CD14-positive monocyte (primary cell): ENCODE results near the gene KIF24. TPM values are rescaled to one million over a fixed set of nuclear protein-coding genes. Genes with fewer than 3 reads are reported as not detected.

Experiments
- DNase-seq, 3 donors: peaks; one replicate each; pipeline ENCODE4 v3.0.0-alpha.2; 2011 to 2022
- H2AFZ ChIP-seq: 2 replicates; pipeline ENCODE4 v1.6.0; 2012; ENCODE audit warnings: mild to moderate bottlenecking, low read depth, low read length, inconsistent platforms; ENCODE audit not compliant: insufficient read depth, poor library complexity, severe bottlenecking
- H3K27ac ChIP-seq, 2 donors: 1 replicate in 1 of 2; 2 replicates in 1 of 2; pipeline ENCODE4 v1.5.1; 2012 to 2013; ENCODE audit warnings: low read length in 2 of 2, control low read depth in 1 of 2, inconsistent platforms in 1 of 2, low read depth in 1 of 2, mild to moderate bottlenecking in 1 of 2
- H3K27me3 ChIP-seq, 2 donors: one replicate each; pipeline versions ENCODE4 v1.6.0 to v1.6.1; 2011 to 2013; ENCODE audit warnings: low read length in 2 of 2; ENCODE audit not compliant: control insufficient read depth in 2 of 2, insufficient read depth in 2 of 2
- H3K36me3 ChIP-seq, 2 donors: replicated peaks in 1 of 2; 1 replicate in 1 of 2; 2 replicates in 1 of 2; pipeline versions ENCODE4 v1.5.1 to v1.6.1; 2012 to 2013; ENCODE audit warnings: low read length in 2 of 2, control low read depth in 1 of 2, inconsistent platforms in 1 of 2, mild to moderate bottlenecking in 1 of 2; ENCODE audit not compliant: insufficient read depth in 2 of 2, control insufficient read depth in 1 of 2
- H3K4me1 ChIP-seq, 2 donors: 1 replicate in 1 of 2; 2 replicates in 1 of 2; pipeline versions ENCODE4 v1.5.1 to v1.6.1; 2012 to 2013; ENCODE audit warnings: low read length in 2 of 2, control low read depth in 1 of 2, inconsistent platforms in 1 of 2, mild to moderate bottlenecking in 1 of 2, moderate library complexity in 1 of 2; ENCODE audit not compliant: insufficient read depth in 2 of 2, control insufficient read depth in 1 of 2
- H3K4me2 ChIP-seq: replicated peaks from 2 replicates; pipeline ENCODE3; 2012; ENCODE audit warnings: low read length, moderate library complexity, mild to moderate bottlenecking; ENCODE audit not compliant: poor library complexity, severe bottlenecking; ENCODE audit errors: extremely low read depth
- H3K4me3 ChIP-seq, 3 experiments: fragments of 200-600 bp in 1 of 3; sonication (generic) in 1 of 3; replicated peaks in 1 of 3; 1 replicate in 2 of 3; 2 replicates in 1 of 3; pipeline ENCODE4 v1.5.1; 2011 to 2013; ENCODE audit warnings: low read length in 3 of 3, mild to moderate bottlenecking in 3 of 3, control low read depth in 2 of 3, low read depth in 2 of 3, inconsistent platforms in 1 of 3, moderate library complexity in 1 of 3
- H3K79me2 ChIP-seq: 2 replicates; pipeline ENCODE4 v1.6.0; 2012; ENCODE audit warnings: mild to moderate bottlenecking, control low read depth, inconsistent platforms, low read length, moderate library complexity; ENCODE audit not compliant: insufficient read depth
- H3K9ac ChIP-seq: 2 replicates; pipeline ENCODE4 v1.6.0; 2017; ENCODE audit warnings: low read length, mild to moderate bottlenecking; ENCODE audit not compliant: insufficient read depth, poor library complexity, severe bottlenecking
- H3K9me3 ChIP-seq, 2 donors: replicated peaks in 1 of 2; 1 replicate in 1 of 2; 2 replicates in 1 of 2; pipeline versions ENCODE4 v1.5.1 to v1.6.1; 2012 to 2013; ENCODE audit warnings: low read length in 2 of 2, control low read depth in 1 of 2; ENCODE audit not compliant: control insufficient read depth in 1 of 2, insufficient read depth in 1 of 2
- H4K20me1 ChIP-seq: 2 replicates; pipeline ENCODE4 v1.6.0; 2012; ENCODE audit warnings: mild to moderate bottlenecking, low read length, control low read depth, moderate library complexity; ENCODE audit not compliant: insufficient read depth
- H3K27ac Mint-ChIP-seq, 7 donors: one replicate each; pipeline ENCODE4 v1.8.0; 2020; ENCODE audit warnings: mild to moderate bottlenecking in 7 of 7, mixed read lengths in 7 of 7, moderate library complexity in 6 of 7, inconsistent platforms in 2 of 7
- H3K27me3 Mint-ChIP-seq, 3 donors: one replicate each; pipeline ENCODE4 v1.8.0; 2021 to 2022; ENCODE audit warnings: low read depth in 3 of 3, mild to moderate bottlenecking in 3 of 3, mixed read lengths in 3 of 3, moderate library complexity in 3 of 3, inconsistent platforms in 1 of 3
- H3K36me3 Mint-ChIP-seq, 2 donors: one replicate each; pipeline ENCODE4 v1.8.0; 2020; ENCODE audit warnings: mixed read lengths in 2 of 2, inconsistent platforms in 1 of 2, mild to moderate bottlenecking in 1 of 2
- H3K4me1 Mint-ChIP-seq: one replicate; pipeline ENCODE4 v1.8.0; 2020; ENCODE audit warnings: mild to moderate bottlenecking, mixed read lengths
- H3K4me3 Mint-ChIP-seq, 2 donors: one replicate each; pipeline ENCODE4 v1.8.0; 2020; ENCODE audit warnings: mild to moderate bottlenecking in 2 of 2, mixed read lengths in 2 of 2, moderate library complexity in 1 of 2
- H3K9me3 Mint-ChIP-seq, 7 donors: one replicate each; pipeline ENCODE4 v1.8.0; 2020 to 2022; ENCODE audit warnings: mixed read lengths in 7 of 7, mild to moderate bottlenecking in 6 of 7, moderate library complexity in 6 of 7, inconsistent platforms in 2 of 7
- WGBS: methylation state at CpG from one replicate; pipeline ENCODE4 v1.1.5; 2013; ENCODE audit warnings: missing lambda C conversion rate; ENCODE audit not compliant: insufficient coverage; 5-methylcytosine and 5-hydroxymethylcytosine counted together
- intact Hi-C, 2 donors: fragments of 100-400 bp; cut with micrococcal nuclease; formaldehyde crosslinking; loops; one replicate each; pipeline versions ENCODE4 v1.15.0 to v1.15.1; 2023
- polyA plus RNA-seq, 3 donors: library from polyadenylated mRNA; depleted of rRNA in 1 of 3; unstranded in 2 of 3; stranded (reverse) in 1 of 3; fragments of 300-500 nt in 2 of 3; fragments of >200 nt in 1 of 3; fragmentation: Illumina TruSeq in 2 of 3; gene quantifications; 1 replicate in 2 of 3; 2 replicates in 1 of 3; pipeline ENCODE4 v1.2.3, GENCODE V29; 2012 to 2021
- TF ChIP-seq, protein P1 (sequence below): fragments of 200-600 bp; IDR thresholded peaks from one replicate; pipeline ENCODE4 v1.8.0; 2022; ENCODE audit warnings: antibody characterized with exemption, mild to moderate bottlenecking

Gene KIF24
- polyA plus RNA-seq, 3 donors: 0.13 to 0.31 TPM; not detected in 1

DNA sequence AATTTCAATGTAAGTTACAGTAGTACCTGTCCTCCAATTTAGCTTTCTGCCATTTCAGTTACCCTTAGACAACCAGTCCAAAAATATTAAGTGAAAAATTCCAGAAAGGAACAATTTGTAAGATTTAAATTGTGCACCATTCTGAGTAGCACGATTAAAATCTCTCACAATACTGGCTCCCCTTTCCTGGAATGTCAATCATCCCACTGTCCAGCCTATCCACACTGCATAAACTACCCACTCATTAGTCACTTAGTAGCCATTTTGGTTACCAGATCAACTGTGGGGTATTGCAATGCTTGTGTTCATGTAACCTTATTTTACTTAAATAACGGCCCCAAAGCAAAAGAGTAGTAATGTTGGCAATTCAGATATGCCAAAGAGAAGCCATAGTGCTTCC is 11.6 kb downstream of the KIF24 start:
- Mint-ChIP-seq H3K27ac (no peak overlapping the region), H3K36me3 (peaks cover 3 to 9% of the 10 kb centered on the region in 2 donors), H3K4me1 (peaks cover 4% of the 10 kb centered on the region), H3K9me3 (peaks cover 0 to 2% (median 0%) of the 10 kb centered on the region in 7 donors), H3K4me3 (no peak overlapping the region), H3K27me3 (no peaks in the 10 kb centered on the region)
- Histone ChIP-seq H2AFZ (no peak overlapping the region), H3K4me1 (peaks cover 5 to 11% of the 10 kb centered on the region in 2 donors), H3K4me3 (no peak overlapping the region), H3K79me2 (peaks cover 30% of the 10 kb centered on the region), H3K27ac (no peak overlapping the region), H3K9ac (no peak overlapping the region), H3K4me2 (no peak overlapping the region), H4K20me1 (no peaks in the 10 kb centered on the region), H3K9me3 (no peaks in the 10 kb centered on the region), H3K27me3 (no peaks in the 10 kb centered on the region), H3K36me3 (no peaks in the 10 kb centered on the region)
- no peak for DNase-seq
- TF ChIP-seq, protein P1, sequence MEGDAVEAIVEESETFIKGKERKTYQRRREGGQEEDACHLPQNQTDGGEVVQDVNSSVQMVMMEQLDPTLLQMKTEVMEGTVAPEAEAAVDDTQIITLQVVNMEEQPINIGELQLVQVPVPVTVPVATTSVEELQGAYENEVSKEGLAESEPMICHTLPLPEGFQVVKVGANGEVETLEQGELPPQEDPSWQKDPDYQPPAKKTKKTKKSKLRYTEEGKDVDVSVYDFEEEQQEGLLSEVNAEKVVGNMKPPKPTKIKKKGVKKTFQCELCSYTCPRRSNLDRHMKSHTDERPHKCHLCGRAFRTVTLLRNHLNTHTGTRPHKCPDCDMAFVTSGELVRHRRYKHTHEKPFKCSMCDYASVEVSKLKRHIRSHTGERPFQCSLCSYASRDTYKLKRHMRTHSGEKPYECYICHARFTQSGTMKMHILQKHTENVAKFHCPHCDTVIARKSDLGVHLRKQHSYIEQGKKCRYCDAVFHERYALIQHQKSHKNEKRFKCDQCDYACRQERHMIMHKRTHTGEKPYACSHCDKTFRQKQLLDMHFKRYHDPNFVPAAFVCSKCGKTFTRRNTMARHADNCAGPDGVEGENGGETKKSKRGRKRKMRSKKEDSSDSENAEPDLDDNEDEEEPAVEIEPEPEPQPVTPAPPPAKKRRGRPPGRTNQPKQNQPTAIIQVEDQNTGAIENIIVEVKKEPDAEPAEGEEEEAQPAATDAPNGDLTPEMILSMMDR: no peak
- WGBS: no CpG with 5 or more reads among the region's 2 CpGs
- intact Hi-C loops: no loop called here

DNA sequence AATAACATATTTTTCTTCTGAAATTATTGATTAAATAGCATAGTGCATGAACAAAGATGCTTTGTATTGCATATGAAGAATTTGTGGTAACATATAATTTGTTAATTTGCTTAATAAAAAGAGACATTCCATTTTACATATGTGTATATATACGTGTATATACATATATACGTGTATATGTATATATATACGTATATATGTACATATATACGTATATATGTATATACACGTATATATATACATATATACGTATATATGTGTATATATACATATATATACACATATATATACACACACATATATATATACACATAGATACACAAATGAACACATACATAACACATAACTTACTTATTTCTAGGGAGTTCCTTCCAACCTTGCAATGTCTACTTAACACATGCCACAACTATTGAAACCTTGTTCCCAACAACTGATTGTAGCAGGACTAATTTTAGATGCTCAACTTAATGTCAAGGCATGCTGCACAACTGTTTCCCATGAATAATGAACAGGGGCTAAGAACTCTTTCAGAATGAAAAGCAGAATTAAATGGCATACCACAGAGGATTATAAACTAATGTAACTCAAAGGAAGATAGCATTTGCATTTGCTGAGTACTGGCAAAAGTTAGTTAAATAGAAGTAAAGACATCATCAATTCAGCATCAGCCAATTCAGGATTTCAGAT is 17.4 kb downstream of the KIF24 start:
- TF ChIP-seq, protein P1: no peak
- Mint-ChIP-seq H3K9me3 (peaks cover 0 to 2% (median 0%) of the 10 kb centered on the region in 7 donors), H3K27ac (no peak overlapping the region), H3K36me3 (peaks cover 4 to 10% of the 10 kb centered on the region in 2 donors), H3K4me3 (no peak overlapping the region), H3K4me1 (no peaks in the 10 kb centered on the region), H3K27me3 (peaks cover 0 to 2% (median 0%) of the 10 kb centered on the region in 3 donors)
- Histone ChIP-seq H2AFZ (no peak overlapping the region), H3K4me2 (no peak overlapping the region), H3K27me3 (no peaks in the 10 kb centered on the region), H3K4me1 (no peaks in the 10 kb centered on the region), H3K9ac (no peak overlapping the region), H3K9me3 (no peaks in the 10 kb centered on the region), H3K36me3 (peaks cover 0 to 5% of the 10 kb centered on the region in 2 donors), H3K4me3 (no peak overlapping the region), H3K27ac (no peak overlapping the region), H3K79me2 (no peaks in the 10 kb centered on the region), H4K20me1 (no peaks in the 10 kb centered on the region)
- no CpG with 5 or more reads among the region's 6 CpGs for WGBS
- intact Hi-C loops: no loop called here
- DNase-seq: no peak
